ENCODE measurements around the gene USP6NL. TPM values are rescaled to one million over a fixed set of nuclear protein-coding genes. Genes with fewer than 3 reads are reported as not detected.
"Not testable (repeated sequence)": the region's sequence is repeated elsewhere in the genome, so short reads cannot be mapped to it uniquely, and the experiment has no call there.

Gene USP6NL
- total RNA-seq, 1 experiment from 2014 or later, result 22.1 TPM

- no TSS peak for BruUV-seq (replicated peaks)
- no peaks in the 10 kb centered on the region for H4K20me1 ChIP-seq (ENCODE audit: insufficient read depth)
- ChIA-PET POLR2A (ENCODE audit: unreplicated experiment) (no interaction called here), CTCF (interaction anchor here (0.6 kb wide), 1 partner anchor 1506 kb away, joined by 3 read pairs; no protein-coding TSS in a partner anchor)
- H3K9me3 ChIP-seq (ENCODE audit: insufficient read depth, low read depth), result no peaks in the 10 kb centered on the region
- intact Hi-C loops (cut with micrococcal nuclease; ENCODE audit: unreplicated experiment), result no loop called here
- no peak for DNase-seq
- H3K4me3 ChIP-seq, result no peak overlapping the region
- H3K27ac ChIP-seq, result no peak overlapping the region
- H2AFZ ChIP-seq, result no peak overlapping the region
- H3K9me2 ChIP-seq (ENCODE audit: insufficient read depth), result no peaks in the 10 kb centered on the region
- no peaks in the 10 kb centered on the region for H3F3A ChIP-seq (ENCODE audit: insufficient read depth, low read depth)
- H3K27me3 ChIP-seq (ENCODE audit: insufficient read depth, low read depth), result peaks cover 53% of the 10 kb centered on the region
- H3K79me2 ChIP-seq (ENCODE audit: low read depth), result no peaks in the 10 kb centered on the region
- H3K4me1 ChIP-seq (replicated peaks; ENCODE audit: insufficient read depth), result no peaks in the 10 kb centered on the region
- no peaks in the 10 kb centered on the region for H3K36me3 ChIP-seq (ENCODE audit: low read depth)
- TF ChIP-seq CTCF (conservative IDR thresholded peaks at IDR 0.05), result no peak
- TF ChIP-seq EZH2 (IDR thresholded peaks at IDR 0.05; ENCODE audit: low read depth), result no peak
- no peak overlapping the region for H3K4me2 ChIP-seq
These were observed 173.9 kb downstream of the USP6NL start for GRCh38 chr10:11437391-11438142.

- H3F3A ChIP-seq (ENCODE audit: insufficient read depth, low read depth); POLR2A ChIA-PET (ENCODE audit: unreplicated experiment); H3K4me3 ChIP-seq; H3K9me3 ChIP-seq (ENCODE audit: insufficient read depth, low read depth); H3K79me2 ChIP-seq (ENCODE audit: low read depth); H2AFZ ChIP-seq; H4K20me1 ChIP-seq (ENCODE audit: insufficient read depth); H3K9me2 ChIP-seq (ENCODE audit: insufficient read depth); H3K4me2 ChIP-seq; H3K27ac ChIP-seq; DNase-seq; H3K4me1 ChIP-seq (replicated peaks; ENCODE audit: insufficient read depth); H3K36me3 ChIP-seq (ENCODE audit: low read depth); BruUV-seq (replicated peaks); intact Hi-C loops (cut with micrococcal nuclease; ENCODE audit: unreplicated experiment): not testable (repeated sequence)
- peaks cover 48% of the 10 kb centered on the region for H3K27me3 ChIP-seq (ENCODE audit: insufficient read depth, low read depth)
- CTCF ChIA-PET, result interaction anchor here (0.6 kb wide), 1 partner anchor 1499 kb away, joined by 3 read pairs; no protein-coding TSS in a partner anchor
These were observed 175.0 kb downstream of the USP6NL start for GRCh38 chr10:11436445-11436844.

- Histone ChIP-seq H3K9me3 (ENCODE audit: insufficient read depth, low read depth) (no peaks in the 10 kb centered on the region), H4K20me1 (ENCODE audit: insufficient read depth) (no peaks in the 10 kb centered on the region), H3K4me3 (no peak overlapping the region), H3K9me2 (ENCODE audit: insufficient read depth) (no peaks in the 10 kb centered on the region), H3K79me2 (ENCODE audit: low read depth) (no peaks in the 10 kb centered on the region), H3K4me2 (no peak overlapping the region), H3F3A (ENCODE audit: insufficient read depth, low read depth) (no peaks in the 10 kb centered on the region), H3K4me1 (replicated peaks; ENCODE audit: insufficient read depth) (no peaks in the 10 kb centered on the region), H3K27me3 (ENCODE audit: insufficient read depth, low read depth) (peaks cover 41% of the 10 kb centered on the region), H3K36me3 (ENCODE audit: low read depth) (no peaks in the 10 kb centered on the region), H3K27ac (no peak overlapping the region), H2AFZ (no peak overlapping the region)
- no TSS peak for BruUV-seq (replicated peaks)
- no peak for TF ChIP-seq CTCF (conservative IDR thresholded peaks at IDR 0.05)
- TF ChIP-seq EZH2 (IDR thresholded peaks at IDR 0.05; ENCODE audit: low read depth), result no peak
- POLR2A ChIA-PET (ENCODE audit: unreplicated experiment), result no interaction called here
- CTCF ChIA-PET, result interaction anchor here (0.6 kb wide), 1 partner anchor 1499 kb away, joined by 3 read pairs; no protein-coding TSS in a partner anchor
- intact Hi-C loops (cut with micrococcal nuclease; ENCODE audit: unreplicated experiment), result no loop called here
- no peak for DNase-seq
These were observed 175.9 kb downstream of the USP6NL start for GRCh38 chr10:11435581-11435981.
